WTC11 (cell line): ENCODE results near the gene THSD7B. TPM values are rescaled to one million over a fixed set of nuclear protein-coding genes. Genes with fewer than 3 reads are reported as not detected.

Experiments
- ATAC-seq: fragments of 200-7000 bp; cut with Tn5 transposase; 2 replicates; pipeline ENCODE4 v1.10.0; 2021; ENCODE audit warnings: mild to moderate bottlenecking, moderate library complexity
- CTCF ChIA-PET: fragments of 300-600 bp; sonication (Branson Sonifier 250); formaldehyde crosslinking; loops from one replicate; lab custom pipeline; 2021; ENCODE audit warnings: antibody characterized with exemption; lab: Charles Lee
- POLR2A ChIA-PET: fragments of 350-600 bp; sonication (Branson Sonifier 250); formaldehyde crosslinking; loops from one replicate; lab custom pipeline; 2021; ENCODE audit warnings: antibody characterized with exemption; lab: Charles Lee
- DNase-seq: peaks from one replicate; pipeline ENCODE4 v3.0.0; 2021; ENCODE audit warnings: low spot score
- H3K27ac Mint-ChIP-seq: 2 replicates; pipeline ENCODE4 v1.8.0; 2021; ENCODE audit warnings: mixed read lengths
- H3K27me3 Mint-ChIP-seq: 2 replicates; pipeline ENCODE4 v1.8.0; 2021; ENCODE audit warnings: low read depth, mild to moderate bottlenecking, moderate library complexity, mixed read lengths
- H3K36me3 Mint-ChIP-seq: 2 replicates; pipeline ENCODE4 v1.8.0; 2021; ENCODE audit warnings: mixed read lengths
- H3K4me1 Mint-ChIP-seq: 2 replicates; pipeline ENCODE4 v1.8.0; 2022; ENCODE audit warnings: mixed read lengths
- H3K4me3 Mint-ChIP-seq: 2 replicates; pipeline ENCODE4 v1.8.0; 2021; ENCODE audit warnings: mild to moderate bottlenecking, moderate library complexity, mixed read lengths
- H3K9me3 Mint-ChIP-seq: 2 replicates; pipeline ENCODE4 v1.8.0; 2021; ENCODE audit warnings: mixed read lengths
- ATF1 ChIP-seq: sonication (generic); formaldehyde crosslinking; IDR thresholded peaks from 2 replicates; pipeline ENCODE4 v1.8.1; 2023; ENCODE audit warnings: mild to moderate bottlenecking, moderate library complexity, missing genetic modification reagents
- ATF6 ChIP-seq: sonication (generic); formaldehyde crosslinking; IDR thresholded peaks from 2 replicates; pipeline ENCODE4 v1.8.1; 2023; ENCODE audit warnings: mild to moderate bottlenecking, missing genetic modification reagents
- CBFB ChIP-seq: sonication (generic); formaldehyde crosslinking; IDR thresholded peaks from 2 replicates; pipeline ENCODE4 v1.8.1; 2022; ENCODE audit warnings: mild to moderate bottlenecking, low read depth, missing genetic modification reagents
- E2F1 ChIP-seq: sonication (generic); formaldehyde crosslinking; IDR thresholded peaks from 2 replicates; pipeline ENCODE4 v1.8.0; 2022; ENCODE audit warnings: mild to moderate bottlenecking, missing genetic modification reagents
- E2F4 ChIP-seq: sonication (generic); formaldehyde crosslinking; IDR thresholded peaks from 2 replicates; pipeline ENCODE4 v1.8.1; 2022; ENCODE audit warnings: low read depth, mild to moderate bottlenecking, moderate library complexity, missing genetic modification reagents, borderline replicate concordance
- EMX1 ChIP-seq: fragments of 250-450 bp; sonication (Bioruptor Pico); IDR thresholded peaks from 2 replicates; pipeline ENCODE4 v1.8.0; 2021; ENCODE audit warnings: mild to moderate bottlenecking
- FOXJ3 ChIP-seq: sonication (generic); formaldehyde crosslinking; IDR thresholded peaks from 2 replicates; pipeline ENCODE4 v1.9.0; 2021; ENCODE audit warnings: missing genetic modification reagents, mild to moderate bottlenecking, borderline replicate concordance
- FOXK1 ChIP-seq: sonication (generic); formaldehyde crosslinking; IDR thresholded peaks from 2 replicates; pipeline ENCODE4 v1.8.0; 2022; ENCODE audit warnings: mild to moderate bottlenecking, moderate library complexity, missing genetic modification reagents
- GABPB1 ChIP-seq: sonication (generic); formaldehyde crosslinking; IDR thresholded peaks from 2 replicates; pipeline ENCODE4 v1.8.1; 2023; ENCODE audit warnings: mild to moderate bottlenecking, missing genetic modification reagents
- JUN ChIP-seq: sonication (generic); formaldehyde crosslinking; IDR thresholded peaks from 2 replicates; pipeline ENCODE4 v1.8.0; 2023; ENCODE audit warnings: mild to moderate bottlenecking, missing genetic modification reagents
- MAX ChIP-seq: sonication (generic); formaldehyde crosslinking; IDR thresholded peaks from 2 replicates; pipeline ENCODE4 v1.8.0; 2022; ENCODE audit warnings: mild to moderate bottlenecking, missing genetic modification reagents
- MXD4 ChIP-seq: fragments of 250-450 bp; sonication (Bioruptor Pico); IDR thresholded peaks from 2 replicates; pipeline ENCODE4 v1.8.0; 2021; ENCODE audit warnings: mild to moderate bottlenecking, moderate library complexity, borderline replicate concordance
- MYBL2 ChIP-seq: sonication (generic); formaldehyde crosslinking; IDR thresholded peaks from 2 replicates; pipeline ENCODE4 v1.8.1; 2023; ENCODE audit warnings: mild to moderate bottlenecking, moderate library complexity, missing genetic modification reagents
- NR2C2 ChIP-seq: sonication (generic); formaldehyde crosslinking; IDR thresholded peaks from 2 replicates; pipeline ENCODE4 v1.8.0; 2022; ENCODE audit warnings: mild to moderate bottlenecking, missing genetic modification reagents
- PREB ChIP-seq: sonication (generic); formaldehyde crosslinking; IDR thresholded peaks from 2 replicates; pipeline ENCODE4 v1.8.1; 2022; ENCODE audit warnings: mild to moderate bottlenecking, missing genetic modification reagents, moderate library complexity, borderline replicate concordance
- RELA ChIP-seq: sonication (generic); formaldehyde crosslinking; IDR thresholded peaks from 2 replicates; pipeline ENCODE4 v1.8.1; 2022; ENCODE audit warnings: missing genetic modification reagents, mild to moderate bottlenecking, borderline replicate concordance
- SMAD3 ChIP-seq: sonication (generic); formaldehyde crosslinking; IDR thresholded peaks from 2 replicates; pipeline ENCODE4 v1.8.0; 2022; ENCODE audit warnings: missing genetic modification reagents, mild to moderate bottlenecking, borderline replicate concordance
- SMAD4 ChIP-seq: sonication (generic); formaldehyde crosslinking; IDR thresholded peaks from 2 replicates; pipeline ENCODE4 v1.8.0; 2022; ENCODE audit warnings: mild to moderate bottlenecking, missing genetic modification reagents
- STAT6 ChIP-seq: sonication (generic); formaldehyde crosslinking; conservative IDR thresholded peaks from 2 replicates; pipeline ENCODE4 v1.8.1; 2023; ENCODE audit warnings: mild to moderate bottlenecking, low read depth, missing genetic modification reagents, moderate library complexity
- TEAD1 ChIP-seq: sonication (generic); formaldehyde crosslinking; IDR thresholded peaks from 2 replicates; pipeline ENCODE4 v1.8.0; 2022; ENCODE audit warnings: mild to moderate bottlenecking, missing genetic modification reagents
- ZBTB21 ChIP-seq: sonication (generic); formaldehyde crosslinking; IDR thresholded peaks from 2 replicates; pipeline ENCODE4 v1.8.1; 2023; ENCODE audit warnings: mild to moderate bottlenecking, missing genetic modification reagents, borderline replicate concordance
- ZNF121 ChIP-seq: sonication (generic); formaldehyde crosslinking; IDR thresholded peaks from 2 replicates; pipeline ENCODE4 v1.8.0; 2023; ENCODE audit warnings: missing genetic modification reagents
- ZNF317 ChIP-seq: sonication (generic); formaldehyde crosslinking; IDR thresholded peaks from 2 replicates; pipeline ENCODE4 v1.8.1; 2023; ENCODE audit warnings: low read depth, mild to moderate bottlenecking, moderate library complexity, missing genetic modification reagents, borderline replicate concordance
- total RNA-seq: library from RNA; stranded (reverse); gene quantifications from 3 replicates; pipeline ENCODE4 v1.2.3, GENCODE V29; 2021

THSD7B gene
- total RNA-seq, 1 experiment from 2014 or later = 2.9 TPM

GRCh38 chr2:137291836-137292570 is 526.7 kb downstream of the THSD7B start (continued):
- TF ChIP-seq ATF6 (CRISPR knock-in tag) = no peak
- no peak for TF ChIP-seq FOXJ3 (CRISPR knock-in tag)
- TF ChIP-seq PREB (CRISPR knock-in tag) = no peak
- no peak for TF ChIP-seq ATF1 (CRISPR knock-in tag)
- TF ChIP-seq MYBL2 (CRISPR knock-in tag) = no peak
- TF ChIP-seq GABPB1 (CRISPR knock-in tag) = no peak
- TF ChIP-seq EMX1 = no peak
- TF ChIP-seq ZBTB21 (CRISPR knock-in tag) = no peak
- TF ChIP-seq ZNF121 (CRISPR knock-in tag) = no peak

- no peak for DNase-seq
These were observed 533.0 kb downstream of the THSD7B start for GRCh38 chr2:137298377-137298776.

GRCh38 chr2:137300987-137301386 is 535.6 kb downstream of the THSD7B start:
- H3K4me3 Mint-ChIP-seq = no peak overlapping the region
- ATAC-seq (no peak), DNase-seq (no peak)
- H3K36me3 Mint-ChIP-seq = peaks cover 21% of the 10 kb centered on the region
- no peaks in the 10 kb centered on the region for H3K4me1 Mint-ChIP-seq
- POLR2A ChIA-PET = no interaction called here
- H3K9me3 Mint-ChIP-seq = peaks cover 28% of the 10 kb centered on the region
- no peaks in the 10 kb centered on the region for H3K27me3 Mint-ChIP-seq
- CTCF ChIA-PET = no interaction called here
- no peak overlapping the region for H3K27ac Mint-ChIP-seq
- TF ChIP-seq SMAD3 (CRISPR knock-in tag) (no peak), ZNF317 (CRISPR knock-in tag) (no peak), JUN (CRISPR knock-in tag) (no peak), FOXK1 (CRISPR knock-in tag) (no peak), E2F4 (no peak), E2F1 (CRISPR knock-in tag) (no peak), MXD4 (CRISPR knock-in tag) (no peak), STAT6 (no peak), ATF6 (CRISPR knock-in tag) (no peak), CBFB (no peak), RELA (CRISPR knock-in tag) (no peak), TEAD1 (CRISPR knock-in tag) (no peak), NR2C2 (CRISPR knock-in tag) (no peak), SMAD4 (CRISPR knock-in tag) (no peak)

More at GRCh38 chr2:137298377-137298776, 533.0 kb downstream of the THSD7B start:
- ChIA-PET CTCF (no interaction called here), POLR2A (no interaction called here)
- ATAC-seq = no peak
- Mint-ChIP-seq H3K4me1 (no peaks in the 10 kb centered on the region), H3K4me3 (no peak overlapping the region), H3K9me3 (peaks cover 28% of the 10 kb centered on the region), H3K27ac (no peak overlapping the region), H3K27me3 (no peaks in the 10 kb centered on the region), H3K36me3 (peaks cover 21% of the 10 kb centered on the region)
- TF ChIP-seq ZBTB21 (CRISPR knock-in tag) = no peak
- TF ChIP-seq MAX (CRISPR knock-in tag) = no peak
